ENCODE data around the gene PGM5. TPM values are rescaled to one million over a fixed set of nuclear protein-coding genes. Genes with fewer than 3 reads are reported as not detected.

The PGM5 gene
- total and polyA plus RNA-seq, 2 donors (not counting 3 experiments of a cell fraction or from before 2014, with no cell fraction given): 0.14 to 1.9 TPM

- TF ChIP-seq JUN (IDR thresholded peaks at IDR 0.05; ENCODE audit: borderline replicate concordance, insufficient read depth, insufficient read length, low read depth) (no peak), POLR2A (IDR thresholded peaks at IDR 0.05; ENCODE audit: low read depth, low read length) (no peak), CTCF (IDR thresholded peaks at IDR 0.05; ENCODE audit: extremely low read depth in 1 of 2, insufficient read depth in 1 of 2, low read depth in 1 of 2, low read length in 2 of 2) (no peak), POLR2AphosphoS5 (IDR thresholded peaks at IDR 0.05; ENCODE audit: insufficient read depth, low read depth, low read length) (no peak), MAX (IDR thresholded peaks at IDR 0.05; ENCODE audit: insufficient read depth, insufficient read length) (no peak), MYC (IDR thresholded peaks at IDR 0.05; ENCODE audit: low read depth, low read length) (no peak), EZH2 (IDR thresholded peaks at IDR 0.05; ENCODE audit: borderline replicate concordance, low read depth, low read length, severe bottlenecking) (no peak)
- dilution Hi-C loops (cut with MboI; ENCODE audit: extremely low pct_ligation_motif_present, low sequenced_read_pairs) (no loop called here), intact Hi-C loops (cut with micrococcal nuclease) (no loop called here)
- DNase-seq (ENCODE audit: low read depth, low spot score) (no peak), FAIRE-seq (no peak)
- no peaks in the 10 kb centered on the region for H3K36me3 ChIP-seq (ENCODE audit: control insufficient read depth in 2 of 2, extremely low read depth in 1 of 2, insufficient read depth in 2 of 2, low read length in 2 of 2)
- no peaks in the 10 kb centered on the region for H3K9me1 ChIP-seq (replicated peaks; ENCODE audit: control insufficient read depth, extremely low read depth, insufficient read depth, low read length)
- CTCF ChIA-PET: no interaction called here
- H3K4me3 ChIP-seq (replicated peaks in 1 of 3; ENCODE audit: insufficient read depth in 1 of 3, low read depth in 1 of 3, low read length in 3 of 3): no peak overlapping the region
- no peaks in the 10 kb centered on the region for H4K20me1 ChIP-seq (replicated peaks; ENCODE audit: control insufficient read depth, extremely low read depth, insufficient read depth, low read length)
- no peaks in the 10 kb centered on the region for H3K27me3 ChIP-seq (ENCODE audit: control insufficient read depth in 2 of 2, insufficient read depth in 2 of 2, low read length in 2 of 2)
- no peak overlapping the region for H3K4me2 ChIP-seq (ENCODE audit: insufficient read depth, low read length)
- no peaks in the 10 kb centered on the region for H3K4me1 ChIP-seq (ENCODE audit: control insufficient read depth, extremely low read depth, insufficient read depth, low read length)
- POLR2A ChIA-PET: no interaction called here
- H3K9ac ChIP-seq (replicated peaks; ENCODE audit: extremely low read depth, insufficient read depth, low read length): no peak overlapping the region
- no peak overlapping the region for H2AFZ ChIP-seq (ENCODE audit: low read depth, low read length)
- no peaks in the 10 kb centered on the region for H3K79me2 ChIP-seq (ENCODE audit: control insufficient read depth, insufficient read depth, low read length)
- BruUV-seq (replicated peaks): no TSS peak
- no peaks in the 10 kb centered on the region for H3K9me3 ChIP-seq (replicated peaks; ENCODE audit: control insufficient read depth, insufficient read depth, low read length)
- no peak overlapping the region for H3K27ac ChIP-seq (ENCODE audit: insufficient read depth, low read depth, low read length)
These were observed 126.1 kb downstream of the PGM5 start for GRCh38 chr9:68482548-68482947.
